DOHH2 (cell line): ENCODE results near the gene GOLGA8K.
"Not testable (repeated sequence)": the region's sequence is repeated elsewhere in the genome, so short reads cannot be mapped to it uniquely, and the experiment has no call there.

Experiments
- CTCF ChIP-seq: fragments of 200-600 bp; sonication (generic); IDR thresholded peaks from one replicate; pipeline ENCODE4 v1.5.1; 2014; ENCODE audit warnings: antibody characterized with exemption, mild to moderate bottlenecking, low read depth, low read length; ENCODE audit not compliant: poor library complexity, severe bottlenecking
- EZH2phosphoT487 ChIP-seq: fragments of 200-600 bp; sonication (generic); IDR thresholded peaks from 2 replicates; pipeline ENCODE4 v1.6.1; 2017; ENCODE audit warnings: borderline replicate concordance, mild to moderate bottlenecking, antibody characterized with exemption, low read length, moderate library complexity, mixed read lengths

GRCh38 chr15:32343921-32344320, 59.2 kb downstream of the GOLGA8K start:
- not testable (repeated sequence) for TF ChIP-seq CTCF, EZH2phosphoT487
